Kidney epithelial cell (primary cell): ENCODE data around the gene ETNK2. TPM values are rescaled to one million over a fixed set of nuclear protein-coding genes. Genes with fewer than 3 reads are reported as not detected.

ENCODE experiments used
- DNase-seq: peaks from one replicate; pipeline ENCODE4 v3.0.0-alpha.2; 2010; ENCODE audit warnings: low read depth
- H3K27me3 ChIP-seq: 2 replicates; pipeline ENCODE4 v1.6.0; 2011; ENCODE audit warnings: low read length; ENCODE audit not compliant: control insufficient read depth, insufficient read depth
- H3K36me3 ChIP-seq: 2 replicates; pipeline ENCODE4 v1.5.1; 2011; ENCODE audit warnings: low read length; ENCODE audit not compliant: control insufficient read depth, insufficient read depth
- H3K4me3 ChIP-seq: 2 replicates; pipeline ENCODE4 v1.5.1; 2011; ENCODE audit warnings: low read depth, mild to moderate bottlenecking, control low read depth, low read length
- total RNA-seq: library from RNA; depleted of rRNA; stranded (reverse); fragments of >200 nt; gene quantifications from 2 replicates; pipeline ENCODE4 v1.2.3, GENCODE V29; 2015
- TF ChIP-seq, protein P1 (sequence below): IDR thresholded peaks from 2 replicates; pipeline ENCODE4 v1.5.1; 2011; ENCODE audit warnings: mild to moderate bottlenecking, moderate library complexity, low read length, control low read depth, inconsistent platforms; ENCODE audit not compliant: insufficient read depth, poor library complexity, severe bottlenecking

The ETNK2 gene
- total RNA-seq, 1 donor from 2014 or later, result 29.5 TPM

DNA sequence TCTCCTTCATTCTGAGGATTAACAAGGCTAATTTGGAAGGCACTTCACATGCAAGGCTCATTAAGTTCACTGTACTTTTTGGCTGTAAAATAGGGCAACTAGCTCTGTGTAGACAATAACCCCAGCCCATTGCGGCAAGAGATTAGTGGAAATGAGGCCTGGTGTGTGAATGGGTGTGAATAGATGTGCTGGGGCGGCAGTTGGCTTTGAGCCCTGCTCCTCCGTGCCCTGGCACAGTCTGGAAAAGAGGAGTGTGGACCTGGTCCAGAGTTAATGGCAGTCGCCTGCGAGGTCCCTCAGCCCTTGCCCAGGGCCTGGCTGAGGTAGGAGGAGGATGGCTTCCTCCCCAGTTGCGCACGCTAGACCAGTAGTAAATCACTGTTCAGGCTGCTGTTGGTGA lies 39.6 kb upstream of the ETNK2 start:
- Histone ChIP-seq H3K36me3 (no peaks in the 10 kb centered on the region), H3K4me3 (no peak overlapping the region), H3K27me3 (no peaks in the 10 kb centered on the region)
- no peak for DNase-seq
- TF ChIP-seq, protein P1, sequence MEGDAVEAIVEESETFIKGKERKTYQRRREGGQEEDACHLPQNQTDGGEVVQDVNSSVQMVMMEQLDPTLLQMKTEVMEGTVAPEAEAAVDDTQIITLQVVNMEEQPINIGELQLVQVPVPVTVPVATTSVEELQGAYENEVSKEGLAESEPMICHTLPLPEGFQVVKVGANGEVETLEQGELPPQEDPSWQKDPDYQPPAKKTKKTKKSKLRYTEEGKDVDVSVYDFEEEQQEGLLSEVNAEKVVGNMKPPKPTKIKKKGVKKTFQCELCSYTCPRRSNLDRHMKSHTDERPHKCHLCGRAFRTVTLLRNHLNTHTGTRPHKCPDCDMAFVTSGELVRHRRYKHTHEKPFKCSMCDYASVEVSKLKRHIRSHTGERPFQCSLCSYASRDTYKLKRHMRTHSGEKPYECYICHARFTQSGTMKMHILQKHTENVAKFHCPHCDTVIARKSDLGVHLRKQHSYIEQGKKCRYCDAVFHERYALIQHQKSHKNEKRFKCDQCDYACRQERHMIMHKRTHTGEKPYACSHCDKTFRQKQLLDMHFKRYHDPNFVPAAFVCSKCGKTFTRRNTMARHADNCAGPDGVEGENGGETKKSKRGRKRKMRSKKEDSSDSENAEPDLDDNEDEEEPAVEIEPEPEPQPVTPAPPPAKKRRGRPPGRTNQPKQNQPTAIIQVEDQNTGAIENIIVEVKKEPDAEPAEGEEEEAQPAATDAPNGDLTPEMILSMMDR, result no peak

DNA sequence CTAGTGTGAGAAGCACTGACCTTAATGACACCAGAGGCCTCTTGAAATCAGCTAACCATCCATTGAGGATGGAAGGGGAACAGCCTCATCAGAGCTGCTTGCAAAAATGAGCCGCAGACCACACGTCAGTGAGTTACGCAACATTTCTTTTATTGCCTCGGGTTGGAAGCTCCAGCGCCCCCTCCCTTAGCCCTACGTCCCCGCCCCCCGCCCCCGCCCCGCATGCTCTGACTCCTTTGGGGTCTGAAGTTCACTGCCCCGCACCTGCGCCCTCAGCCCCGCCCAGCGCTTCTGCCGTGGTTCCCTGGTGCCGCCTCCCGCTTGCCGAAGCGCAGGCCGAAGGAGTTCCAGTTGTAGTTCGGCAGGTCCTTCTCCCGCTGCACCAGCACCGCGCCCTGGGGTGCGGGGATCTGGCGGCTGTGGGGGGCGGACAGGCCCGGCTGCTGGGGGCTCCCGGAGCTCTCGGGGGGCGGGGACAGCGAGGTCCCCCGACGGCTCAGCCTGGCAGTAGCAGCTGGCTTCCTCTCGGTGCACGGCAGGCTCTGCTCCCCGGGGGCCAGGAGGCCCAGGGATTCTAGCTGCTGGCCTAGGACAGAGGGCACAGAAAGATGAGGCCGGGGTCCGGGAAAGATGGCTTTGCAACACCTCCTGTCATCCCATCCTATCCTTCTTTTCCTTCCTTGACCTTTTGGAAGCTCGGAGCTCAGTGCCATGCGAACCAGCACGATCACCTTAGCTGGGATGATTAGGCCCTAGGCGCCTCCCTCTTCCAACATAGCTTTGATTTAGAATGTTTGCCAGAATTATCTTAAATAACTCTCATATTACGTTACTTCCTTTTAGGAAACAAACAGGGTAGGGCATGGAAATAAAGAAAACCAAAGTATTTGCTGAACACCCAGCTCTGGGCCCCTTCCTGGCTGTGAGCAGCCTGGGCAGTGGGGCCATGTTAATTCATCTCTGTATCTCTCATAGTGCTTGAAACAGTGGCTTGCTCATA lies 38.7 kb upstream of the ETNK2 start:
- Histone ChIP-seq H3K4me3 (no peak overlapping the region), H3K27me3 (no peaks in the 10 kb centered on the region)
- TF ChIP-seq, protein P1, result no peak

DNA sequence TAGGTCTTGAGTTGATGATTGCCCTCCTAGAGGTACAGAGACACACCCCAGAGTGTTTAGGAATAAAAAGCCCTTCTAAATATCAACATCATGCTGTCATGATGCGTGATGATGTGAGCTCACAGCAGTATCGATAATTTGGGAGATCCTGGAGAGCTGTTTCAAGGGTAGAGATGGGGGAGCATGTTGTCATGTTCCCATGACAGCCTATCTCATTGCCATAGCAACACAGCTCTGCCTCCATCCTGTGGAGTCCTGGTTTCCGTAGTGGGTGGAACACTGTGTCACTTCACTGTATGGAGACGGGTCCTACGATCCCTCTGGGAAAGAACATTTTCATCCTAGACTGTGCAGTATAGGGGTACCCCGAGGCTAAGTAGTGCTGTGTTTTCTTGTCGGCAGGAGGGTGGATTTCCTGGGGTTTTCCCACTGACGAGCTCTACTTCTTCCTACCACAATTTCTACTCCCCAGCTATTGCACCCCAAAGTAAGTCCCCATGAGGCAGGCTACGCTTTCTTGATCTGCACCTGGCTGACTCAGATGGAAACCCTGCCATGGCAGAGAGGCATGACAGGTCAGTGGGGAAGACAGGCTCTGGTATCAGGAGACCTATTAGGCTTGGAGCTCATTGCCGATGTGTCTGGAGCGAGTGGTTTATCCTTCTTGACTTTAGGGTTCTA lies 37.3 kb upstream of the ETNK2 start:
- TF ChIP-seq, protein P1, result no peak
- DNase-seq, result no peak

More for the DNA sequence above, 38.7 kb upstream of the ETNK2 start:
- no peak for DNase-seq
- no peaks in the 10 kb centered on the region for H3K36me3 ChIP-seq

DNA sequence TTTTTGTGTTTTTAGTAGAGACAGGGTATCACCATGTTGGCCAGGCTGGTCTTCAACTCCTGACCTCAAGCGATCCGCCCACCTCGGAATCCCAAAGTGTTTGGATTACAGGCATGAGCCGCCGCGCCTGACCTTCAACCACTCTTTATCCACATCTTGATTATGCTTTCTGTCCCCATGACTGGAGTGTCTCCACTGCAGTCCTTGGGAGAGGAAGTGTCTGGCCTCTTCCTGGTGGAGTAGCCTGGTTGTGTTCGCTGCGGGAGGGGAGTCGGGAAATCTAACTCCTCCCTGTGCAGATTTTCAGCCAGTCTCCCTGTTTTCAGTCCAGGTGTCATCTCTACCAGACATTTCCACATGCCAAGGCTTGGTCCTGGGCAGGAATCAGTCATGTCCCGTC lies 34.8 kb upstream of the ETNK2 start:
- no peak overlapping the region for H3K4me3 ChIP-seq
- no peaks in the 10 kb centered on the region for H3K27me3 ChIP-seq
- TF ChIP-seq, protein P1, result no peak
- no peak for DNase-seq
- no peaks in the 10 kb centered on the region for H3K36me3 ChIP-seq

More for the DNA sequence above, 37.3 kb upstream of the ETNK2 start:
- Histone ChIP-seq H3K36me3 (no peaks in the 10 kb centered on the region), H3K4me3 (no peak overlapping the region), H3K27me3 (no peaks in the 10 kb centered on the region)

DNA sequence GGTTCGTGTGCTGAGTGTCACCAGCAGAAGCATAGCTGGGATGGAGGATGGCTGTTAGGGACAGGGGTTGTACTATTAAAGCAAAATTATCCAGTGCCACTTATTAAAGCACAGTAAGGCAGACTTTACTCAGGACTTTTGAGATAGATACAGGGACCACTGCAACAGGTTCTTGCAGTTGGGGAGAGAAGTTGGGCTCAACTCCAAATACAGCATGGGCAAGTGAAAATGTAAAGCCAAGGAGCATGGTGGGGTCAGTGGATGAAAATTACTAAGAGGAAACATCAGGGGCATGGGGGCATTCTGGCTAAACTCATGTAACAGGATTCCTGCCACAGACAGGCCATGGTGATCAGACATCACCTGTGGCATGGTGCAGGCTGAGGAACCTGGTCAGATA lies 29.3 kb upstream of the ETNK2 start:
- TF ChIP-seq, protein P1, result no peak
- no peaks in the 10 kb centered on the region for H3K27me3 ChIP-seq
- no peak for DNase-seq
- no peak overlapping the region for H3K4me3 ChIP-seq
- no peaks in the 10 kb centered on the region for H3K36me3 ChIP-seq
